T-helper 1 cell (primary cell): ENCODE data around the gene CLECL1.
A peak's percentile ranks its signal among the peaks of the same experiment; 100 is the strongest.

Experiments
- DNase-seq, 5 donors: peaks; one replicate each; pipeline ENCODE4 v3.0.0-alpha.2; 2012 to 2020
- total RNA-seq, 4 donors: gene quantifications; one replicate each; lab custom pipeline; 2026; lab: John Stamatoyannopoulos, UW

The CLECL1 gene
- total RNA-seq: 2.1 to 3.7 (median 2.3) reads per million in 4 donors

GRCh38 chr12:9732921-9733461, at the start of gene CLECL1:
CLECL1 (minus strand) TSS chr12:9733097.
- DNase-seq: peak in 1 of 5 donors; percentile 63

DNA sequence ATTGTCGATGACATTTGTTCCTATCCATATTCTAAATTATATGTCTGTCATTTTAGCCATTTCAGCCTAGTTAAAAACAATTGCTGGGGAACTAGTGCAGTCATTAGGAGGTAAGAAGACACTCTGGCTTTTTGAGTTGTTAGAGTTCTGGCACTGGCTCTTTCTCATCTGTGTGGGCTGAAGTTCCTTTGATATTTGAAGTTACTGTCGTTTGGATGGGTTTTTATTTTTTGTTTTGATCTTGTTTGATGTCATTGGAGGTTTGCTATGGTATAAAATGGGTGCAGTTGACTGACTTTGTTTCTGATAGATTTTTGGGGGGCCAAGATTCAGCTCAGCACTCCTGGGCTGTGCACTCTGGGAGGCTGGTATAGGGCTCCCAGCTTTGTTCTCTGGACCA, 48.5 kb upstream of the CLECL1 start:
- no peak for DNase-seq

DNA sequence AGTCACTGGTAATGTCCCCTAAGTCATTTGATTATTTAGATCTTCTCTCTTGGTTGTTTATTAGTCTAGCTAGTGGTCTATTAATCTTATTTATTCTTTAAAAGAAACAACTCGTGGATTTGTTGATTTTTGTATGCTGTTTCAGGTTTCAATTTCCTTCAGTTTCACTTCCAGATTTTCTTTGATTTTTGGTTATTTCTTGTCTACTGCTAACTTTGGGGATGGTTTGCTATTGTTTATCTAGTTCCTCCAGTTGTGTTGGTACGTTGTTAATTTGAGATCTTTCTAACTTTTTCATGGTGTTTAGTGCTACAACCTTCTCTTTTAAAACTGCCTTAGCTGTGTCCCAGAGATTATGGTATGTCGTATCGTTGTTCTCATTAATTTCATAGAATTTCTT, 46.3 kb upstream of the CLECL1 start:
- DNase-seq: no peak

DNA sequence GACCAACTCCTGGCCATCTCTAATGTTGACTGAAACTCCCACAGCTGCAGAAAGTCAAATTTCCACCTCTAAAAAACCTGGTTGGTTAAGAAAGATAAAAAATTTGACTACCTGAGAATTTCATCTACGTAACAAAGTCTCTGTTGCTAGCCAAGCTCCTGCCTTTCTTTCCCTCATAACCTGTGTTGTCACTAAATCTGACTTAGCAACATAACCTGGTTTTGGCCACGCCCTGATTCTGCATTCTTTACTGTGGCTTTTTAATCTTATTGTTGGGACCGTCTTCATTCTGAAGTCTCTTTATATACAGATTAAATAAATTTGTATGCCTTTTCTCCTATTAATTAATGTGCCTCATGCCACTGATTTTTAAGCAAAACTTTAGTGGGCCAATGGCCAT, 43.9 kb upstream of the CLECL1 start:
- no peak for DNase-seq

- no peak for DNase-seq
Observed at GRCh38 chr12:9773216-9773877, 40.5 kb upstream of the CLECL1 start.

DNA sequence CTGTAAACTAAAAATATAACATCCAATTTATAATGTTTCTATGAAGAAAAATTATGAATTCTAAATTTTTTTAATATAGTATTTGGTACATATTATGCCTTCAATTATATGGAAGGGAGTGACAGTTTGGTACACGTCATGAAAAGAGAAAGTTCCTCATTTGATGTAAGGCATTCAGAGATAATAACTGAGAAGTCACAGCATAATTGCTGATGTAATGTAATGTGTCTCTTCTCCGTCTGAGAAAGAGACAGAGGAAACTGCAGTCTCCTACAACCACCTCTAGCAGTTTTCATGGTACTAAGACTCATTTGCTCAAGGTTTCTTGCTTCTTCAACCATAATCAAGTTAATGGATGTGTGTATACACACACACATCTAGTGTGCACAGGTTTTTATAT, 30.1 kb upstream of the CLECL1 start:
- DNase-seq: peak in 1 of 5 donors; percentile 60

- DNase-seq: no peak
Observed at GRCh38 chr12:9762369-9762768, 29.5 kb upstream of the CLECL1 start.

- DNase-seq: peak in 1 of 5 donors; percentile 79
Observed at GRCh38 chr12:9761419-9761781, 28.5 kb upstream of the CLECL1 start.

- peak; percentile 60 to 94 (median 74) for DNase-seq
Observed at GRCh38 chr12:9760699-9761418, 28.0 kb upstream of the CLECL1 start, which contains the start of gene CD69. CD69 (minus strand) TSS chr12:9760901; CDS start chr12:9760820, 81 bp downstream.

DNA sequence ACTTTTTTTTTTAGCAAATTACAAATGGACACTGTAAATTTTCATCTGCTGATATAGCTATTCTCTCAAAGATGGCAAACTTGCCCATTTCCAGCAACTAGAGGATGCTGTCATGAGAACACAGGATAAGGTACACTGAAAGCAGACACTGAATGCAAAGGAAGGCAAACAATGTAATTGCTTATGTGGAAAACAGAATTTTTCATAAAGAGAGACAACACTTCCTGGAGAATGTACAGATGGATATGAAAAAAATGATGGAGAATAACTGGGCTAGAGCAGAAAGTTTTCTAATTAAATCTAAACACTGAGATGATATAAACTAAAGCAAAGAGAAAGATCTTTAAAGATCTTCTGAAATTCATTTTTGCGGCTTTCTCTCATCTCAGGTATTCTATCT, 27.2 kb upstream of the CLECL1 start:
- DNase-seq: peak in 1 of 5 donors; percentile 67

DNA sequence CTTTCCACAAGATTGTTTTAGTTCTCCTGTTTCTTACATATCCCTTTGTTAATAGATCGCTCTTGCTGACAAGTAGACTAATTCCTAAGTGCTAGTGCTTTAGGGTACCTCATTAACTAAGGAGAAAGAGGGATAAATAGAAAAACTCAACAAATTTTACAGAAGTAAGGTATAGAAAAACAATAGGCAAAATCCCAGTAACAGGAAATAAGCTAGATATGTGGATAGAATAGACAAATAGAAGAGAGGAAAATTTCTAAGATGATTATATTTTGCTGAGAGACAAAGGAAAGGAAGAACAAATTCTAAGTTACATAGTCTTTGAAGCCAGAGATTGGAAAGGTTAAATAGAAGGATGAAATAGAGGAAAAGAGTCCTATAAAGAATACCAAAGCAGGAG, 26.8 kb upstream of the CLECL1 start:
- no peak for DNase-seq

DNA sequence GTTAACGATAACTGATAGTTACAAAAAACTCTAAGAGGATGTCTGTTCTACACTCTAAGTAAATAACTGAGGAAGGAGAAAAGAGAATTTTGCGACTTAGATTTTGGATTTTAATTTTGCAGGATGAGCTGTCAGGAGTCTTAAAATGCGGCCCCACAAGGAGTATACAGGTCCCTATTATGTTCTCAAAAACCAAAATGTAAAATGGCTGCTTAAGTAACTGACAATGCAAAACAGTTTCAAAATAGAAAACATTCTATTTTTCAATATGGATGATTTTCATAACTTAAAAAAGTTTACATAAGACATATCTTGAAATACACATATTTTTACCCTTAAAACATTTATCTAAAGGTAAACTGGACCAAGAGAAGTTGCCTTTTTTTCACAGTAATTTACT, 25.2 kb upstream of the CLECL1 start:
- DNase-seq: peak in 1 of 5 donors; percentile 55

DNA sequence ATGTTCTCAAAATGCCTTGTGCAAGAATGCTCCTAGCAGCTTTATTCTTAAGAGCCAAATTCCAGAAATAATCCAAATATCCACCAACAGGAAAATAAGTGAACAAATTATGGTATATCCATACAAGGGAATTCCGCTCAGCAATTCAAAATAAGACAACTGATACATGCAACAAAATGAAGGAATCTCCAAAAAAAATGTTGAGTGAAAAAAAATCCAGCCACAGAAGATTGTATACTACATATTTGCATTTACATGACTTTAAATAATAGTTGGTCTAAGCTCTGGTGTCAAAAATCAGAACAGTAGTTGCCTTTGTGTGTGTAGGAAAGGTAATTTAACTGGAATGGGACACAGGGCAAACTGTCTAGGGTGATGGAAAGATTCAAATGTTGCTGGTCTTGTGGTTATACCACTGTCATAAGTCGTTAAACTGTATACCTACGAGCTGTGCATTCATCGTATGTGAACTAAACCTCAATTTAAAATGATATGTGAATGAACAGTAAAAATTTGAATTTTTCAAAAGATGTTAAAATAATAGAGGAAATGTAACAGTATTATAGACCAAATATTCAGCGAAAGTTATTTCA, 24.6 kb upstream of the CLECL1 start:
- peak in 1 of 5 donors; percentile 54 for DNase-seq

DNA sequence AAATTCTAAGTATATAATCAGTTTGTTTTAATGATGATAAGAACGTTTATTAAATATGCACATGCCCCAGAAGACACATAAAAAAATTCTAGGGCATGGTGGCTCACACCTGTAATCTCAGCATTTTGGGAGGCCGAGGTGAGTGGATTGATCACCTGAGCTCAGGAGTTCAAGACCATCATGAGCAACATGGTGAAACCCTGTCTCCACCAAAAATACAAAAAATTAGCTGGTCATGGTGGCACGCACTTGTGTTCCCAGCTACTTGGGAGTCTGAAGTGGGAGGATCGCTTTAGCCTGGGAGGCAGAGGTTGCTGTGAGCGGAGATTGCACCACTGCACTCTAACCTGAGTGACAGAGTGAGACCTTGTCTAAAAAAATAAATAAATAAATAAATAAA, 23.8 kb upstream of the CLECL1 start:
- DNase-seq: no peak

DNA sequence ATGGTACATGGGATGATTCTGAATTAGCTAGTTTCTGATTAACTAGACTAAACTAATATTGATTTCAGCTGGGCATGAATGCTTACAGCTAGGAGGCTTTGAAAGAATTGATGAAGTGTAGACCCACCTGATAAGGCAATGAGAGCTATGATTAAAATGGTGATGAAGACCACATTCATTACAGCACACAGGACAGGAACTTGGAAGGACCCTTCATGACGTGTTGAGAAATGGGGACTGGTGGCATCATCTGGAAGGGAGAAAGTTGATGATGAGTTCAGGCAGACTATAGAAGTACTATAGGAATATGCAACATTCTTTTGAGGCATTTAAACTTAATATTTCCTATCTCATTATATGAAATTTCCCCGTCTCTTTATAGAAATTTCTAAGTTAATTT, 23.3 kb upstream of the CLECL1 start:
- DNase-seq: no peak

DNA sequence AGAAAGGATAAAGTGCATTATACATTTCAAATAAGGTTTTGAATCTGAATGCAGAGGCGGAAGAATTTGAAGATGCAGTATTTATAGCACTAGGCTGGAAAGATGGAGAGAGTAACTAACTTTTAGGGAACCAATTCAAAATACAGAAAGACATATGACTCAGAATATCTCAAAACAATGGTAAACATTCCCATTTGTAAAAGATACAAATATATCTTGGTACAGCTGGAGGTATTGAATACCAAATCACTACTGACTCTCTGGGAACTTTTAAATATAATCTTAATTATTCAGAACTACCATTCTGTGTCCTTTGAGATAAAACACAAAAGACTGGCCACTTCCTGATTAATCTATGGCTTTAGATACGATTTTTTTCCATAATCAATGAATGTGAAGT, 22.7 kb upstream of the CLECL1 start:
- DNase-seq: no peak

DNA sequence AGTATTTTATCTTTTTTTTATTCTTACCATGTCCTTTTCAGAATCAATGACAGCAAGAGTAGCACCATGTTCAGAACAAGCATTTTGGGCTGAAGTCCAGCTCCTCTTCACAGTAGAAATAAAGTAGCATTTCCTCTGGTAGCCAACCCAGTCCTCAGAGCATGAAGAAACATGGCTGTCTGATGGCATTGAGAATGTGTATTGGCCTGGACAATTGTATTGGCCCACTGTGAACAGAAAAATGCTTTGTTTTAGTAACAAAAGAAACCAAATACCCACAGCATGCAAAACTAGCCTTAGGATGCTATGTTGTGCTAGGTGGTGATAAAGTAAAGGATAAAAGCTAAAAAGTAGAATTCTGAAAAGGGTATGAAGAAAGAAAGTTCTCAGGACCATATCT, 22.1 kb upstream of the CLECL1 start:
- DNase-seq: no peak

- no peak for DNase-seq
Observed at GRCh38 chr12:9754099-9754927, 21.4 kb upstream of the CLECL1 start.

GRCh38 chr12:9753498-9753897, 20.6 kb upstream of the CLECL1 start:
- no peak for DNase-seq

DNA sequence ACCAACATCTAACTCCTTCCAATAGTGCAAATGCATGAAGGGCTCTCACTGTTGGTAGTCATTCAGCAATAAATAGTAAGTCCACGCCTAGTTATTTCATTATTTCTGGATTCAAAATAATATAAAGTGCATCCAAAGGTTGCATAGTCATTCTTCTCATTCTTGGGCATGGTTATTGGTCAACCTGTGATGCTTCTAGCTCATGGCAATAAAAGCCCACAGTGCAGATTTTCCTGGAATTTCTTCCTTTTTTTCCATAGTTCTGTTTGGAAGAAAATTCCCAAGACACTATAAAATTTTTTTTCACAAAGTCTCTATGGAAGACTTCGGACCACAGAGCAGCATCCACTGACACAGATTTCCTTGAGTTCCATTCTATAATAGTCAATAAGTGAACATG, 20.2 kb upstream of the CLECL1 start:
- no peak for DNase-seq

- no peak for DNase-seq
Observed at GRCh38 chr12:9752145-9752933, 19.4 kb upstream of the CLECL1 start.
